ENCODE results near the gene MAGI2. TPM values are rescaled to one million over a fixed set of nuclear protein-coding genes. Genes with fewer than 3 reads are reported as not detected.

The MAGI2 gene
- total RNA-seq, 1 experiment from 2014 or later = 14.3 TPM

- TF ChIP-seq CTCF (conservative IDR thresholded peaks at IDR 0.05) = no peak
- H3K79me1 ChIP-seq (ENCODE audit: insufficient read depth, low read depth, low read length, poor library complexity, severe bottlenecking) = no peaks in the 10 kb centered on the region
Observed at GRCh38 chr7:79405368-79405767, 48.1 kb downstream of the MAGI2 start.

More at GRCh38 chr7:79405368-79405767, 48.1 kb downstream of the MAGI2 start:
- Histone ChIP-seq H3K4me1 (ENCODE audit: insufficient read depth, low read length) (no peaks in the 10 kb centered on the region), H2AFZ (ENCODE audit: low read length) (no peak overlapping the region), H2BK20ac (ENCODE audit: low read depth, low read length, poor library complexity, severe bottlenecking) (no peak overlapping the region), H3K4me2 (ENCODE audit: insufficient read depth, insufficient read length, low read length) (no peak overlapping the region), H4K91ac (ENCODE audit: insufficient read length, low read depth, low read length) (no peak overlapping the region), H3K18ac (ENCODE audit: insufficient read length, low read depth, low read length) (no peak overlapping the region), H2BK120ac (ENCODE audit: low read depth, low read length, poor library complexity, severe bottlenecking) (no peak overlapping the region), H3K27me3 (ENCODE audit: insufficient read depth, low read length) (no peaks in the 10 kb centered on the region), H4K5ac (ENCODE audit: insufficient read length, low read depth, low read length) (no peak overlapping the region), H2AK5ac (ENCODE audit: insufficient read length, low read length) (no peak overlapping the region), H3K9ac (ENCODE audit: extremely low read depth, insufficient read length, low read length) (no peak overlapping the region), H3K27ac (ENCODE audit: insufficient read length, low read depth, low read length) (no peak overlapping the region), H4K20me1 (ENCODE audit: control insufficient read depth, insufficient read depth, insufficient read length) (no peaks in the 10 kb centered on the region), H4K8ac (replicated peaks; ENCODE audit: insufficient read length, low read depth, low read length) (no peak overlapping the region), H2BK12ac (ENCODE audit: insufficient read length, low read depth, low read length) (no peak overlapping the region), H3K23ac (ENCODE audit: insufficient read length, low read depth, low read length) (no peak overlapping the region), H3K14ac (ENCODE audit: insufficient read depth, low read length) (no peak overlapping the region), H2BK15ac (ENCODE audit: low read depth, low read length) (no peak overlapping the region), H3K56ac (ENCODE audit: insufficient read length, low read depth, low read length) (no peak overlapping the region), H3K79me2 (ENCODE audit: insufficient read depth, low read length) (no peaks in the 10 kb centered on the region), H3T11ph (ENCODE audit: low read length) (no peak overlapping the region), H3K9me3 (ENCODE audit: control insufficient read depth, low read depth, low read length) (no peaks in the 10 kb centered on the region), H2BK5ac (ENCODE audit: insufficient read length, low read length) (no peak overlapping the region), H3K23me2 (ENCODE audit: insufficient read length, low read depth, low read length, poor library complexity, severe bottlenecking) (no peaks in the 10 kb centered on the region), H3K4ac (ENCODE audit: low read depth, low read length) (no peak overlapping the region)
- no peak for DNase-seq
- no peaks in the 10 kb centered on the region for H3K27me3 Mint-ChIP-seq (ENCODE audit: low read depth)
- no peaks in the 10 kb centered on the region for H3K36me3 Mint-ChIP-seq (ENCODE audit: insufficient read depth in 1 of 3, low read depth in 3 of 3)
- H3K4me1 Mint-ChIP-seq = no peaks in the 10 kb centered on the region
- H3K4me3 Mint-ChIP-seq = no peak overlapping the region
- H3K9me3 Mint-ChIP-seq = no peaks in the 10 kb centered on the region
- H3K27ac Mint-ChIP-seq = no peak overlapping the region
